PC-9 (cell line): ENCODE data around the gene IL18RAP. TPM values are rescaled to one million over a fixed set of nuclear protein-coding genes. Genes with fewer than 3 reads are reported as not detected.

Experiments used
- BruUV-seq: library from RNA; stranded (reverse); fragments of 400-500 nt; replicated peaks from 2 replicates; lab custom pipeline; 2021; lab: Mats Ljungman, UMichigan
- CTCF ChIA-PET: fragments of 300-600 bp; sonication (Branson Sonifier 250); formaldehyde crosslinking; loops from one replicate; lab custom pipeline; 2022; ENCODE audit warnings: antibody characterized with exemption; lab: Charles Lee
- POLR2A ChIA-PET: fragments of 300-600 bp; sonication (Branson Sonifier 250); formaldehyde crosslinking; loops from one replicate; lab custom pipeline; 2022; ENCODE audit warnings: antibody characterized with exemption; ENCODE audit not compliant: unreplicated experiment; lab: Charles Lee
- DNase-seq, 2 experiments: peaks; one replicate each; pipeline versions ENCODE4 v3.0.0 to v3.0.0-alpha.2; 2015 to 2022; ENCODE audit warnings: mixed read lengths in 1 of 2
- H2AFZ ChIP-seq: fragments of 200-600 bp; sonication (generic); 2 replicates; pipeline ENCODE4 v1.8.1; 2017; ENCODE audit warnings: antibody characterized with exemption
- H3F3A ChIP-seq: fragments of 200-600 bp; sonication (generic); 2 replicates; pipeline ENCODE4 v1.8.1; 2017; ENCODE audit warnings: antibody characterized with exemption, mild to moderate bottlenecking, low read depth; ENCODE audit not compliant: insufficient read depth
- H3K27ac ChIP-seq: fragments of 200-600 bp; sonication (generic); 2 replicates; pipeline ENCODE4 v1.6.1; 2016; ENCODE audit warnings: mixed run types
- H3K27me3 ChIP-seq: fragments of 200-600 bp; sonication (generic); 2 replicates; pipeline ENCODE4 v1.6.1; 2016; ENCODE audit warnings: low read depth, mixed run types; ENCODE audit not compliant: insufficient read depth
- H3K36me3 ChIP-seq: fragments of 200-600 bp; sonication (generic); 2 replicates; pipeline ENCODE4 v1.6.1; 2016; ENCODE audit warnings: low read depth, mixed run types
- H3K4me1 ChIP-seq: fragments of 200-600 bp; sonication (generic); replicated peaks from 2 replicates; pipeline ENCODE4 v1.6.1; 2016; ENCODE audit warnings: mixed run types; ENCODE audit not compliant: insufficient read depth
- H3K4me2 ChIP-seq: fragments of 200-600 bp; sonication (generic); 2 replicates; pipeline ENCODE4 v1.6.1; 2017; ENCODE audit warnings: mixed run types
- H3K4me3 ChIP-seq: fragments of 200-600 bp; sonication (generic); 2 replicates; pipeline ENCODE4 v1.6.1; 2016; ENCODE audit warnings: mixed run types
- H3K79me2 ChIP-seq: fragments of 200-600 bp; sonication (generic); 2 replicates; pipeline ENCODE4 v1.6.1; 2017; ENCODE audit warnings: low read depth, mixed run types
- H3K9me2 ChIP-seq: fragments of 200-600 bp; sonication (generic); 2 replicates; pipeline ENCODE4 v1.8.1; 2017; ENCODE audit warnings: mild to moderate bottlenecking; ENCODE audit not compliant: insufficient read depth
- H3K9me3 ChIP-seq: fragments of 200-600 bp; sonication (generic); 2 replicates; pipeline ENCODE4 v1.8.1; 2016; ENCODE audit warnings: low read depth; ENCODE audit not compliant: insufficient read depth
- H4K20me1 ChIP-seq: fragments of 200-600 bp; sonication (generic); 2 replicates; pipeline ENCODE4 v1.8.1; 2017; ENCODE audit not compliant: insufficient read depth
- EZH2 ChIP-seq: fragments of 200-600 bp; sonication (generic); IDR thresholded peaks from 2 replicates; pipeline ENCODE4 v1.8.0; 2017; ENCODE audit warnings: antibody characterized with exemption, low read depth
- intact Hi-C: fragments of 100-400 bp; cut with micrococcal nuclease; formaldehyde crosslinking; loops from one replicate; pipeline ENCODE4 v1.10.0; 2022; ENCODE audit not compliant: unreplicated experiment
- total RNA-seq: library from RNA; stranded (reverse); gene quantifications from 2 replicates; pipeline ENCODE4 v1.2.3, GENCODE V29; 2021
- TF ChIP-seq, protein P1 (sequence below): fragments of 200-600 bp; sonication (generic); conservative IDR thresholded peaks from 2 replicates; pipeline ENCODE4 v1.6.1; 2017; ENCODE audit warnings: mixed run types, antibody characterized with exemption, mild to moderate bottlenecking, moderate library complexity

The IL18RAP gene
- total RNA-seq, 1 experiment from 2014 or later, result not detected

DNA sequence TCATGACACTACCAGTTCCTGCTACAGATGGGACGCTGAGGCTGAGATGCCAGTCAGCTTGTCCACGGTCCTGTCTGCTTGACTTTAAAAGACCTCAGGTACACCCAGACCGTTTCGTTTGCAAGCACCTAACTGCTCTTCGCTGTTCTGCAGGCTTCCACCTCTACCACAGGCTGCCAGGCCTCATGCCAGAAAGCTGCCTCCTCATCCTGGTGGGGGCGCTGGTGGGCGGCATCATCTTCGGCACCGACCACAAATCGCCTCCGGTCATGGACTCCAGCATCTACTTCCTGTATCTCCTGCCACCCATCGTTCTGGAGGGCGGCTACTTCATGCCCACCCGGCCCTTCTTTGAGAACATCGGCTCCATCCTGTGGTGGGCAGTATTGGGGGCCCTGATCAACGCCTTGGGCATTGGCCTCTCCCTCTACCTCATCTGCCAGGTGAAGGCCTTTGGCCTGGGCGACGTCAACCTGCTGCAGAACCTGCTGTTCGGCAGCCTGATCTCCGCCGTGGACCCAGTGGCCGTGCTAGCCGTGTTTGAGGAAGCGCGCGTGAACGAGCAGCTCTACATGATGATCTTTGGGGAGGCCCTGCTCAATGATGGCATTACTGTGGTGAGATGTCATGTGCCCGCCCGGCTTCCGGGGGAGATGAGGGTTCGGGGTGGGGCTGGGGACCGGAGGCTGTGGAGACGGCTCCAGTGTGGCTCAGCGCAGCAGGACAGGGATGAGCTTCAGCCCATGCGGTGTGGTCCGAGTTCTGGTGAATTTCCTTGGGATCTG is 55.9 kb downstream of the IL18RAP start:
- Histone ChIP-seq H3K27ac (no peak overlapping the region), H3K4me3 (no peak overlapping the region), H3K4me2 (no peak overlapping the region), H3F3A (no peaks in the 10 kb centered on the region), H3K79me2 (no peaks in the 10 kb centered on the region), H3K36me3 (no peaks in the 10 kb centered on the region), H2AFZ (no peak overlapping the region), H3K27me3 (no peaks in the 10 kb centered on the region), H3K9me3 (no peaks in the 10 kb centered on the region), H3K4me1 (0 out of 2 replicates have a peak, but pooled peaks cover under 1% of the 10 kb centered on the region), H4K20me1 (no peaks in the 10 kb centered on the region), H3K9me2 (no peaks in the 10 kb centered on the region; the same call in 1 of the 2 replicates)
- BruUV-seq, result no TSS peak
- CTCF ChIA-PET, result no interaction called here
- no peak for DNase-seq
- POLR2A ChIA-PET, result no interaction called here
- TF ChIP-seq EZH2, result no peak
- TF ChIP-seq, protein P1, sequence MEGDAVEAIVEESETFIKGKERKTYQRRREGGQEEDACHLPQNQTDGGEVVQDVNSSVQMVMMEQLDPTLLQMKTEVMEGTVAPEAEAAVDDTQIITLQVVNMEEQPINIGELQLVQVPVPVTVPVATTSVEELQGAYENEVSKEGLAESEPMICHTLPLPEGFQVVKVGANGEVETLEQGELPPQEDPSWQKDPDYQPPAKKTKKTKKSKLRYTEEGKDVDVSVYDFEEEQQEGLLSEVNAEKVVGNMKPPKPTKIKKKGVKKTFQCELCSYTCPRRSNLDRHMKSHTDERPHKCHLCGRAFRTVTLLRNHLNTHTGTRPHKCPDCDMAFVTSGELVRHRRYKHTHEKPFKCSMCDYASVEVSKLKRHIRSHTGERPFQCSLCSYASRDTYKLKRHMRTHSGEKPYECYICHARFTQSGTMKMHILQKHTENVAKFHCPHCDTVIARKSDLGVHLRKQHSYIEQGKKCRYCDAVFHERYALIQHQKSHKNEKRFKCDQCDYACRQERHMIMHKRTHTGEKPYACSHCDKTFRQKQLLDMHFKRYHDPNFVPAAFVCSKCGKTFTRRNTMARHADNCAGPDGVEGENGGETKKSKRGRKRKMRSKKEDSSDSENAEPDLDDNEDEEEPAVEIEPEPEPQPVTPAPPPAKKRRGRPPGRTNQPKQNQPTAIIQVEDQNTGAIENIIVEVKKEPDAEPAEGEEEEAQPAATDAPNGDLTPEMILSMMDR, result no peak
- intact Hi-C loops, result no loop called here

DNA sequence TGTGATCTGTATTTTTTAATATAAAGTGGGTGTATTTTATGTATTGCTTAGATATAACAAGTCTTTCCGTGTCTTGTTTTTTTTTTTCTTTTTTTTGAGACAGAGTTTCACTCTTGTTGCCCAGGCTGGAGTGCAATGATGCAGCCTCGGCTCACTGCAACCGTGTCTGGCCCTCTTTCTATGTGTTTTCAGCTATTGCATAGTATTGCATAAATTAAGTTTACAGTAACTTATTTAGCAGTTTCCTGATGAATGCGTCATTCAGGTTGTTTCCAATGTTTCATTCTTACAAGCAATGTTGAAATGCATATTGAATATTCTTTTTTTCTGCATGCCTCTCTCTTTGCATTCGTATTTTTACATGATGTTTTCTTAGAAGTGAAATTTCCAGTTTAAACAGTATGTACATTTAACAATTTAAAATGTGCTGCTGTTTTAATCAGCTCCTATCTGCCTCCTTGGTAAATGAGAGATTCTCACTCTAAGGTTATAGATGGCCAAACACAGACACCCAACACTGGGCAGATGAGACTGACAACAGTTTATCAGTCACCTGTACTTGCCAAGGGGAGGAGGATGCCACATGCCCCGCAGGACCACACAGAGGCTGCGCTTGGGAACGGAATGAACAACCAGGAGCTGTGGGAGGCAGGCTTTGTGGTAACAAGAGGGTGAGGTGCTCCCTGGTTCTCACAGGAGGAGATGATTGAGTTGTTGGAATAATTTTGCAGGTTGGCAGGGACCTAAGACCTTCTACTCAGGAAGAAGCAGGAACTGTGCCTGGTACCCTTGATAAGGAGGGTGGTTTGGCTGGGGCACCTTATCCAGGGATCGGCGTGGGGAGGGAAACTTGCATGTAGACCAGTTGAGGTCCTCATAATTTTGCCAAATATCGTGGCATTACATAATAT is 57.6 kb downstream of the IL18RAP start:
- H3K4me1 ChIP-seq, result no peaks in the 10 kb centered on the region
- no TSS peak for BruUV-seq
- intact Hi-C loops, result no loop called here
- no peaks in the 10 kb centered on the region for H3K36me3 ChIP-seq
- no peak overlapping the region for H3K4me2 ChIP-seq
- no peak overlapping the region for H2AFZ ChIP-seq
- no peak overlapping the region for H3K27ac ChIP-seq
- H3K4me3 ChIP-seq, result no peak overlapping the region
- no peaks in the 10 kb centered on the region for H3K27me3 ChIP-seq
- H4K20me1 ChIP-seq, result no peaks in the 10 kb centered on the region
- H3K9me2 ChIP-seq, result no peaks in the 10 kb centered on the region; the same call in 1 of the 2 replicates
- no peaks in the 10 kb centered on the region for H3K79me2 ChIP-seq
- CTCF ChIA-PET, result no interaction called here
- H3K9me3 ChIP-seq, result no peaks in the 10 kb centered on the region
- no peak for DNase-seq
- no peaks in the 10 kb centered on the region for H3F3A ChIP-seq
- no peak for TF ChIP-seq EZH2
- TF ChIP-seq, protein P1, result no peak
- POLR2A ChIA-PET, result no interaction called here

DNA sequence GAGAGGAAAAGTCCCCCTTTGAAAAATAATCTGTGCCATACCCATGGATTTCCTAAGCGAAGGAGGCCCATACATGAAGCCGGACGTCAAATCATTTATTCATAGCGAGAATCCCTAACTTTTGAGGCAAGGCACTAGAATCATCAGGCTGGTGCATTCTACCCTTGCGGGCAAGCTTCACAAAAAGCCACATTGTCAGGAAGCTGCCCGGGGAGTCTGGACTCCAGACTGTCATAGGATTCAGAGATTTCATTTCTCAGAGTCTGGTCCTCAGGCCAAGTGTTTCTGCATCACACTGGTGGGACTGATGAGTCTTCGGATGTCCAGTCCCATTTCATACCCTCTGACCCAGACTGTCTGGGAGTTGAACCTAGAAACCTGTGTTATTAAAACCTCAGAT is 59.0 kb downstream of the IL18RAP start:
- no peak overlapping the region for H3K4me2 ChIP-seq
- no peaks in the 10 kb centered on the region for H3K79me2 ChIP-seq
- H3K9me2 ChIP-seq, result no peaks in the 10 kb centered on the region
- DNase-seq, result no peak
- H3K9me3 ChIP-seq, result no peaks in the 10 kb centered on the region
- BruUV-seq, result no TSS peak
- intact Hi-C loops, result no loop called here
- H2AFZ ChIP-seq, result no peak overlapping the region
- no peak for TF ChIP-seq EZH2
- TF ChIP-seq, protein P1, result no peak
- H3F3A ChIP-seq, result peaks cover 8% of the 10 kb centered on the region; the same call in 1 of the 2 replicates
- no peaks in the 10 kb centered on the region for H3K27me3 ChIP-seq
- peaks cover 10% of the 10 kb centered on the region for H3K4me1 ChIP-seq
- H4K20me1 ChIP-seq, result no peaks in the 10 kb centered on the region
- no peak overlapping the region for H3K27ac ChIP-seq
- H3K36me3 ChIP-seq, result no peaks in the 10 kb centered on the region
- ChIA-PET CTCF (no interaction called here), POLR2A (no interaction called here)
- no peak overlapping the region for H3K4me3 ChIP-seq
